ENCODE data around the gene BBS7. TPM values are rescaled to one million over a fixed set of nuclear protein-coding genes. Genes with fewer than 3 reads are reported as not detected.
A peak's percentile ranks its signal among the peaks of the same experiment; 100 is the strongest.

BBS7 gene
- total and polyA plus RNA-seq, 9 of the 15 experiments (the other 6 are each of a cell fraction or from before 2014, with no cell fraction given): 13.4 to 25.8 (median 16.4) TPM

- Histone ChIP-seq H3K4me3 (no peak overlapping the region), H3K4me2 (ENCODE audit: insufficient read depth, low read length) (no peak overlapping the region), H3K4me1 (replicated peaks in 1 of 2; ENCODE audit: control insufficient read depth in 2 of 2, insufficient read depth in 2 of 2, low read length in 2 of 2) (peaks cover 0 to 10% of the 10 kb centered on the region in 2 experiments; a peak in 3 of 5 replicates), H3K9me3 (replicated peaks; ENCODE audit: control insufficient read depth, insufficient read depth, low read depth, low read length) (no peaks in the 10 kb centered on the region), H3K79me2 (ENCODE audit: control insufficient read depth, insufficient read depth, low read length) (peaks cover 9% of the 10 kb centered on the region), H3K36me3 (ENCODE audit: control insufficient read depth, insufficient read depth, low read length) (peaks cover 10% of the 10 kb centered on the region; the same call in 1 of the 3 replicates), H3K27ac (ENCODE audit: extremely low read depth, low read depth, low read length) (no peak overlapping the region), H4K20me1 (replicated peaks; ENCODE audit: control insufficient read depth, insufficient read depth, low read length) (no peaks in the 10 kb centered on the region), H3K9ac (ENCODE audit: insufficient read depth in 1 of 2, low read depth in 2 of 2, low read length in 2 of 2) (no peak overlapping the region), H3K27me3 (ENCODE audit: control insufficient read depth in 2 of 2, insufficient read depth in 2 of 2, low read length in 2 of 2) (no peaks in the 10 kb centered on the region), H3K9me1 (ENCODE audit: control insufficient read depth, insufficient read depth, low read length) (no peaks in the 10 kb centered on the region), H2AFZ (ENCODE audit: low read depth, low read length) (no peak overlapping the region)
- intact Hi-C loops (cut with micrococcal nuclease): no loop called here
- CTCF ChIA-PET (ENCODE audit: low intra/inter-chr PET ratio): no interaction called here
- 47% methylated on average over 1 of the region's 1 CpG for WGBS (ENCODE audit: insufficient coverage, low coverage, missing lambda C conversion rate)
- BruUV-seq (replicated peaks): no TSS peak
- no peak for FAIRE-seq
- DNase-seq (ENCODE audit: extremely low read depth in 1 of 4, low spot score in 3 of 4): peak in 2 of 4 experiments; percentile 25 to 26
- POLR2A ChIA-PET: interaction anchor here (0.8 to 1.2 kb wide), 2 partner anchors 8 to 380 kb away, joined by 3 to 6 read pairs; no protein-coding TSS in a partner anchor
- in situ Hi-C loops (cut with MboI): no loop called here
- no peak for ATAC-seq
- no peak for TF ChIP-seq ZNF699 (CRISPR knock-in tag; IDR thresholded peaks at IDR 0.05; ENCODE audit: insufficient replicate concordance)
- no peak for TF ChIP-seq CREBBP (IDR thresholded peaks at IDR 0.05; ENCODE audit: low read depth, low read length)
- TF ChIP-seq, protein P1, sequence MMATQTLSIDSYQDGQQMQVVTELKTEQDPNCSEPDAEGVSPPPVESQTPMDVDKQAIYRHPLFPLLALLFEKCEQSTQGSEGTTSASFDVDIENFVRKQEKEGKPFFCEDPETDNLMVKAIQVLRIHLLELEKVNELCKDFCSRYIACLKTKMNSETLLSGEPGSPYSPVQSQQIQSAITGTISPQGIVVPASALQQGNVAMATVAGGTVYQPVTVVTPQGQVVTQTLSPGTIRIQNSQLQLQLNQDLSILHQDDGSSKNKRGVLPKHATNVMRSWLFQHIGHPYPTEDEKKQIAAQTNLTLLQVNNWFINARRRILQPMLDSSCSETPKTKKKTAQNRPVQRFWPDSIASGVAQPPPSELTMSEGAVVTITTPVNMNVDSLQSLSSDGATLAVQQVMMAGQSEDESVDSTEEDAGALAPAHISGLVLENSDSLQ (IDR thresholded peaks at IDR 0.05): 0 out of 2 replicates have a peak, but pooled peaks have one; percentile 39
- TF ChIP-seq GTF2E2 (tag; IDR thresholded peaks at IDR 0.05): no peak
- TF ChIP-seq SMARCC2 (IDR thresholded peaks at IDR 0.05; ENCODE audit: low read depth): peak; percentile 81
- TF ChIP-seq, protein P2, sequence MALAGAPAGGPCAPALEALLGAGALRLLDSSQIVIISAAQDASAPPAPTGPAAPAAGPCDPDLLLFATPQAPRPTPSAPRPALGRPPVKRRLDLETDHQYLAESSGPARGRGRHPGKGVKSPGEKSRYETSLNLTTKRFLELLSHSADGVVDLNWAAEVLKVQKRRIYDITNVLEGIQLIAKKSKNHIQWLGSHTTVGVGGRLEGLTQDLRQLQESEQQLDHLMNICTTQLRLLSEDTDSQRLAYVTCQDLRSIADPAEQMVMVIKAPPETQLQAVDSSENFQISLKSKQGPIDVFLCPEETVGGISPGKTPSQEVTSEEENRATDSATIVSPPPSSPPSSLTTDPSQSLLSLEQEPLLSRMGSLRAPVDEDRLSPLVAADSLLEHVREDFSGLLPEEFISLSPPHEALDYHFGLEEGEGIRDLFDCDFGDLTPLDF (CRISPR knock-in tag; IDR thresholded peaks at IDR 0.05): no peak
- TF ChIP-seq, protein P3, sequence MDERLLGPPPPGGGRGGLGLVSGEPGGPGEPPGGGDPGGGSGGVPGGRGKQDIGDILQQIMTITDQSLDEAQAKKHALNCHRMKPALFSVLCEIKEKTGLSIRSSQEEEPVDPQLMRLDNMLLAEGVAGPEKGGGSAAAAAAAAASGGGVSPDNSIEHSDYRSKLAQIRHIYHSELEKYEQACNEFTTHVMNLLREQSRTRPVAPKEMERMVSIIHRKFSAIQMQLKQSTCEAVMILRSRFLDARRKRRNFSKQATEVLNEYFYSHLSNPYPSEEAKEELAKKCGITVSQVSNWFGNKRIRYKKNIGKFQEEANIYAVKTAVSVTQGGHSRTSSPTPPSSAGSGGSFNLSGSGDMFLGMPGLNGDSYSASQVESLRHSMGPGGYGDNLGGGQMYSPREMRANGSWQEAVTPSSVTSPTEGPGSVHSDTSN (CRISPR knock-in tag; IDR thresholded peaks at IDR 0.05; ENCODE audit: low read depth): no peak
- TF ChIP-seq, protein P3 (tag; conservative IDR thresholded peaks at IDR 0.05; ENCODE audit: low read depth): peak; percentile 90
- TF ChIP-seq, protein P4, sequence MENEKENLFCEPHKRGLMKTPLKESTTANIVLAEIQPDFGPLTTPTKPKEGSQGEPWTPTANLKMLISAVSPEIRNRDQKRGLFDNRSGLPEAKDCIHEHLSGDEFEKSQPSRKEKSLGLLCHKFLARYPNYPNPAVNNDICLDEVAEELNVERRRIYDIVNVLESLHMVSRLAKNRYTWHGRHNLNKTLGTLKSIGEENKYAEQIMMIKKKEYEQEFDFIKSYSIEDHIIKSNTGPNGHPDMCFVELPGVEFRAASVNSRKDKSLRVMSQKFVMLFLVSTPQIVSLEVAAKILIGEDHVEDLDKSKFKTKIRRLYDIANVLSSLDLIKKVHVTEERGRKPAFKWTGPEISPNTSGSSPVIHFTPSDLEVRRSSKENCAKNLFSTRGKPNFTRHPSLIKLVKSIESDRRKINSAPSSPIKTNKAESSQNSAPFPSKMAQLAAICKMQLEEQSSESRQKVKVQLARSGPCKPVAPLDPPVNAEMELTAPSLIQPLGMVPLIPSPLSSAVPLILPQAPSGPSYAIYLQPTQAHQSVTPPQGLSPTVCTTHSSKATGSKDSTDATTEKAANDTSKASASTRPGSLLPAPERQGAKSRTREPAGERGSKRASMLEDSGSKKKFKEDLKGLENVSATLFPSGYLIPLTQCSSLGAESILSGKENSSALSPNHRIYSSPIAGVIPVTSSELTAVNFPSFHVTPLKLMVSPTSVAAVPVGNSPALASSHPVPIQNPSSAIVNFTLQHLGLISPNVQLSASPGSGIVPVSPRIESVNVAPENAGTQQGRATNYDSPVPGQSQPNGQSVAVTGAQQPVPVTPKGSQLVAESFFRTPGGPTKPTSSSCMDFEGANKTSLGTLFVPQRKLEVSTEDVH (IDR thresholded peaks at IDR 0.05; ENCODE audit: low read depth, partially characterized antibody): no peak
- no peak for TF ChIP-seq BRF2 (IDR thresholded peaks at IDR 0.05; ENCODE audit: borderline replicate concordance, insufficient read depth, insufficient read length)
- TF ChIP-seq EP300 (IDR thresholded peaks at IDR 0.05; ENCODE audit: low read length): peak; percentile 88
- peak; percentile 92 for TF ChIP-seq ARID1B (IDR thresholded peaks at IDR 0.05)
- TF ChIP-seq GTF2F1 (IDR thresholded peaks at IDR 0.05; ENCODE audit: low read depth, low read length): no peak
These were observed 42.4 kb downstream of the BBS7 start for GRCh38 chr4:121827853-121828252.
